ENCODE data around the gene NKX6-2.

Gene NKX6-2

DNA sequence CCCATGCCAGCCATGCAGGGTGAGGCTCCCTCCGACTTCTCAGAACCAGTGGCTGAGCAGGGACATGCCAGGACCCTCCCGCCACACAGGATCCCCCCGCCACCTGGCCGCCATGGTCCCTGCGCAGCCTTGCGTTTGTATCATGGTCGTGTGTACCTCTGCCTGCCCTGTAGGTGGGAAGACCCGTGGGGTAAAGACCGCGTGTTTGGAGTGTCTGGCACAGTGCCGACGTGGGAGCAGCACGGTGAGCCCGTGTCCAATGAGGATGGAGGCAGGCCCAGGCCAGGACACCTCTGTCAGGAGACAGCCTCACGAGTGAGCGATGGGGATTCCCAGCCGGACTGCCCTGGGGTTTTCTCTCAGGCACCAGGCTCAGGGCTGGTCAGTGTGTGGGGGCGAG is 31.9 kb downstream of the NKX6-2 start:
- no peak overlapping the region for H3K4me3 ChIP-seq (ENCODE audit: low read depth, low read length)
- no peak overlapping the region for H3K4me2 ChIP-seq (ENCODE audit: low read length)
- no peak for TF ChIP-seq CTCF (IDR thresholded peaks at IDR 0.05)
- H3K79me2 ChIP-seq = no peaks in the 10 kb centered on the region
- H2AFZ ChIP-seq = no peak overlapping the region
- H3K27me3 ChIP-seq (ENCODE audit: control insufficient read depth, insufficient read depth, low read length) = no peaks in the 10 kb centered on the region
- no peak overlapping the region for H3K9ac ChIP-seq
- H3K9me3 ChIP-seq (ENCODE audit: control insufficient read depth, low read length) = no peaks in the 10 kb centered on the region
- no peaks in the 10 kb centered on the region for H3K4me1 ChIP-seq
- H3K36me3 ChIP-seq (ENCODE audit: control insufficient read depth, insufficient read depth, low read length) = no peaks in the 10 kb centered on the region
- no peak overlapping the region for H3K27ac ChIP-seq

- no peaks in the 10 kb centered on the region for H3K79me2 ChIP-seq
- no peak overlapping the region for H3K4me2 ChIP-seq (ENCODE audit: low read length)
- H3K4me3 ChIP-seq (ENCODE audit: low read depth, low read length) = no peak overlapping the region
- no peak overlapping the region for H2AFZ ChIP-seq
- H3K36me3 ChIP-seq (ENCODE audit: control insufficient read depth, insufficient read depth, low read length) = no peaks in the 10 kb centered on the region
- no peak overlapping the region for H3K27ac ChIP-seq
- no peaks in the 10 kb centered on the region for H3K9me3 ChIP-seq (ENCODE audit: control insufficient read depth, low read length)
- H3K27me3 ChIP-seq (ENCODE audit: control insufficient read depth, insufficient read depth, low read length) = no peaks in the 10 kb centered on the region
- H3K9ac ChIP-seq = no peak overlapping the region
- no peak for TF ChIP-seq CTCF (IDR thresholded peaks at IDR 0.05)
- H3K4me1 ChIP-seq = no peaks in the 10 kb centered on the region
Observed at GRCh38 chr10:132753596-132753995, 32.4 kb downstream of the NKX6-2 start.

GRCh38 chr10:132752961-132753360 is 33.0 kb downstream of the NKX6-2 start:
- Histone ChIP-seq H3K27ac (no peak overlapping the region), H3K36me3 (ENCODE audit: control insufficient read depth, insufficient read depth, low read length) (no peaks in the 10 kb centered on the region), H3K9ac (no peak overlapping the region), H3K4me3 (ENCODE audit: low read depth, low read length) (no peak overlapping the region), H2AFZ (no peak overlapping the region), H3K4me1 (no peaks in the 10 kb centered on the region), H3K27me3 (ENCODE audit: control insufficient read depth, insufficient read depth, low read length) (no peaks in the 10 kb centered on the region), H3K4me2 (ENCODE audit: low read length) (no peak overlapping the region), H3K9me3 (ENCODE audit: control insufficient read depth, low read length) (no peaks in the 10 kb centered on the region), H3K79me2 (no peaks in the 10 kb centered on the region)
- TF ChIP-seq CTCF (IDR thresholded peaks at IDR 0.05) = no peak

GRCh38 chr10:132752378-132752777 is 33.6 kb downstream of the NKX6-2 start:
- Histone ChIP-seq H3K4me1 (no peaks in the 10 kb centered on the region), H2AFZ (no peak overlapping the region), H3K36me3 (ENCODE audit: control insufficient read depth, insufficient read depth, low read length) (no peaks in the 10 kb centered on the region), H3K4me2 (ENCODE audit: low read length) (no peak overlapping the region), H3K9me3 (ENCODE audit: control insufficient read depth, low read length) (no peaks in the 10 kb centered on the region), H3K9ac (no peak overlapping the region), H3K27ac (no peak overlapping the region), H3K27me3 (ENCODE audit: control insufficient read depth, insufficient read depth, low read length) (no peaks in the 10 kb centered on the region), H3K79me2 (no peaks in the 10 kb centered on the region), H3K4me3 (ENCODE audit: low read depth, low read length) (no peak overlapping the region)
- no peak for TF ChIP-seq CTCF (IDR thresholded peaks at IDR 0.05)

DNA sequence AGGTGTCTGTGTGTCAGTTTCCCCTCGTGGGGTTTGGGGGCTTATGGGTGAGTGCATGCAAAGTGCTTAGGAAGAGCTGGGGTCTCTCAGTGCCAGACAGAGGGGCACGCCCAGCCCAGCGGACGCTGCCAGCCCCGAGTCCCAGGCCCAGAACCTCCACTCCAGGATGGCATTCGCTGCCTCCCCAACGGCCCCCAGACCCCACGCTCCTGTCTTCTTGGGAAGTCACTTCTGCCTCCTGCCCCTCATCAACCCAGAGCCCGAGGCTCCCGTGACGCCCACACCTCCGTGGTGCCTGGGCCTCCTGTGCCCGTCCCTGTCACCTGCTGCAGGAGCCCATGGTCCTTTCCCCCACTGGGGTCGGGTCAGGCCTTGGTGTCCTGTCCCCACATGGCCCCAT is 35.0 kb downstream of the NKX6-2 start:
- Histone ChIP-seq H3K4me1 (no peaks in the 10 kb centered on the region), H3K79me2 (no peaks in the 10 kb centered on the region), H3K27me3 (ENCODE audit: control insufficient read depth, insufficient read depth, low read length) (no peaks in the 10 kb centered on the region), H3K4me2 (ENCODE audit: low read length) (no peak overlapping the region), H3K4me3 (ENCODE audit: low read depth, low read length) (no peak overlapping the region), H3K9me3 (ENCODE audit: control insufficient read depth, low read length) (no peaks in the 10 kb centered on the region), H3K36me3 (ENCODE audit: control insufficient read depth, insufficient read depth, low read length) (no peaks in the 10 kb centered on the region), H3K27ac (no peak overlapping the region), H3K9ac (no peak overlapping the region), H2AFZ (no peak overlapping the region)
- TF ChIP-seq CTCF (IDR thresholded peaks at IDR 0.05) = no peak

All from parathyroid adenoma (tissue), 2 donors.